ENCODE results near the gene NELFE. TPM values are rescaled to one million over a fixed set of nuclear protein-coding genes. Genes with fewer than 3 reads are reported as not detected.

NELFE gene
- total RNA-seq, 1 experiment from 2014 or later = 68.3 TPM

DNA sequence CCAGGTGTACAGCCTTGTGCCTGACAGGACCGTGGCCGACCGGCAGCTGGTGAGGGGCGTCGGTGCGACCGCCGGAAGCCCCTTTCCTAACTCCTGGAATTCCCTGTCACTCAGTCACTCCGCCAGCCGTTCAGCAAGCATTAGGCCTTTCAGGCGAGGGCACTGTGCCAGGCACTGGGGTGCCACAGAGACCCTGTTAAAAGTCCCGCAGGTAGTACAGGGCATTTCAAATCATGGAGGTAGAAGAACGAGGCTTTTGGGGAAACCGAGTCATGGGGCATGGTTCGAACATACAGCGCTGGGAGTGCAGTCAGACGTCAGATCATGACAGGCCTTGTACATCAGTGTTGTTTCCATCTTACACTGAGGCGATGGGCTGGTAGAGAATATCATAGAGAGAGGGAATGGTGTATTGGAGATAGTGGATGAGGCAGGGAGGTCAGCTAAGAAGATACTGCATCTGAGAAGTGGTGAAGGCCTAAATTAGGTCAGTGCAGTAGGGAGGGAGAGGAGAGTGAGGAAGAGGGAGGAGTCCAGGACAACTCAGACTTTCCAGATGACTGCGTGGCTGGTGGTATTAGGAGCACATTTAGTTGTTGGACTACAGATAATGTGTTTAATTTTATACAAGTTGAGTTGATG, 14.1 kb upstream of the NELFE start:
- no peak overlapping the region for H2AFZ ChIP-seq (ENCODE audit: low read depth, low read length, poor library complexity, severe bottlenecking)
- DNase-seq (ENCODE audit: low read depth, low spot score) (no peak), ATAC-seq (no peak)
- ChIA-PET CTCF (interaction anchor here (1.6 kb wide), 1 partner anchor 20 kb away, joined by 7 read pairs; no protein-coding TSS in a partner anchor), RAD21 (ENCODE audit: low non-redundant PET in 1 of 2, low total read pairs in 2 of 2, uncharacterized antibody in 2 of 2, unreplicated experiment in 2 of 2) (no interaction called here), POLR2A (interaction anchor here (0.9 to 2.4 kb wide), 2 partner anchors 14 to 137 kb away, joined by 6 to 9 read pairs; partner anchors contain the start of genes NELFE and SKIC2)
- H3K4me3 ChIP-seq (replicated peaks in 1 of 2; ENCODE audit: low read depth in 1 of 2, low read length in 2 of 2) = peak overlapping the region; percentile 70 to 93
- H3K9me2 ChIP-seq (ENCODE audit: insufficient read depth) = no peaks in the 10 kb centered on the region
- peaks cover 7 to 25% of the 10 kb centered on the region in 2 experiments; a peak in 3 of 4 replicates for H3K4me1 ChIP-seq (ENCODE audit: control insufficient read depth in 1 of 2, insufficient read depth in 2 of 2, low read length in 2 of 2)
- H3K36me3 ChIP-seq (ENCODE audit: control insufficient read depth in 1 of 2, insufficient read depth in 2 of 2, low read length in 2 of 2) = peaks cover 3 to 16% of the 10 kb centered on the region in 2 experiments; a peak in 3 of 4 replicates
- peaks cover 34% of the 10 kb centered on the region for H3K79me2 ChIP-seq (ENCODE audit: insufficient read depth, low read length)
- H3K4me2 ChIP-seq (ENCODE audit: low read length) = peak overlapping the region; percentile 98
- peak overlapping the region; percentile 92 for H3K9ac ChIP-seq (ENCODE audit: low read length)
- no peaks in the 10 kb centered on the region for H3K27me3 ChIP-seq (ENCODE audit: insufficient read depth, low read length)
- intact Hi-C loops (cut with micrococcal nuclease) = loop anchor here (1.0 kb wide), 1 partner anchor 14 kb away; the partner anchor contains the start of gene SKIC2
- H3K27ac ChIP-seq (ENCODE audit: low read depth, low read length) = peak overlapping the region; percentile 86
- no peaks in the 10 kb centered on the region for H3K9me3 ChIP-seq (ENCODE audit: control insufficient read depth in 1 of 2, insufficient read depth in 1 of 2, low read depth in 1 of 2, low read length in 2 of 2)
- no peaks in the 10 kb centered on the region for H4K20me1 ChIP-seq (ENCODE audit: insufficient read depth)
- TF ChIP-seq SP1 (IDR thresholded peaks at IDR 0.05; ENCODE audit: low read depth) (no peak), SIN3A (IDR thresholded peaks at IDR 0.05; ENCODE audit: low read depth) (0 out of 2 replicates have a peak, but pooled peaks have one; percentile 44), EZH2 (IDR thresholded peaks at IDR 0.05) (no peak)
- BruUV-seq (replicated peaks) = TSS peak; percentile 77

DNA sequence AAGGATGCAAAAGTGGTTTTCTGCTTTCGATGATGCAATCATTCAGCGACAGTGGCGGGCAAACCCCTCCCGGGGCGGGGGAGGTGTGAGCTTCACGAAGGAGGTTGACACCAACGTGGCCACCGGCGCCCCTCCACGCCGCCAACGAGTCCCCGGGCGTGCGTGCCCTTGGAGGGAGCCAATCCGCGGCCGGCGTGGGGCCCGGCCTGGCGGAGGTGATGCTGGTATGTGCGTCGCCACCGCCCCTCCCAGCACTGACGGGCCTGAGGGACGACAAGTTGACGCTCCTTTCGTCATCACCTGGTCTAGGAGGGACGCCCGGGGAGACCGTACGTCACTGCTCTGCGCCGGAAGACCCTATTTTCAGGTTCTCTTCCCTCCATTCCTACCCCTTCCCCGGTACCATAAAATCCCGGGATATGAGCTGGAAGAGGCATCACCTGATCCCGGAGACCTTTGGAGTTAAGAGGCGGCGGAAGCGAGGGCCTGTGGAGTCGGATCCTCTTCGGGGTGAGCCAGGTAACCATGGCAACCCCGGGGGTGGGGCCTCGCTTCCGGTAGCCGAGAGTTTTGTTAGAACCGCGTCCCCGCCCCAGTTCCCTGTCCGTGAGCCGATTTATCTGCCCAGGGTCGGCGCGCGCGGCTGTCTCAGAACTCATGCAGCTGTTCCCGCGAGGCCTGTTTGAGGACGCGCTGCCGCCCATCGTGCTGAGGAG, 13.4 kb upstream of the NELFE start, which contains the start of gene DXO:
Gene DXO (minus strand): TSS at position 146 of the 716 bp plus-strand sequence. CDS start 463 bp downstream, outside the sequence.
- H3K4me3 ChIP-seq (replicated peaks in 1 of 2; ENCODE audit: low read depth in 1 of 2, low read length in 2 of 2) = peak within 1 kb of the TSS; percentile 70 to 93
- intact Hi-C loops (cut with micrococcal nuclease) = loop anchor here (1.0 kb wide), 1 partner anchor 13 kb away; the partner anchor contains the start of gene SKIC2
- no peaks in the 10 kb centered on the region for H3K9me3 ChIP-seq (ENCODE audit: control insufficient read depth in 1 of 2, insufficient read depth in 1 of 2, low read depth in 1 of 2, low read length in 2 of 2)
- CTCF ChIA-PET = interaction anchor here (1.6 kb wide), 1 partner anchor 20 kb away, joined by 7 read pairs; no protein-coding TSS in a partner anchor
- no TSS peak for BruUV-seq (replicated peaks)
- RAD21 ChIA-PET (ENCODE audit: low non-redundant PET in 1 of 2, low total read pairs in 2 of 2, uncharacterized antibody in 2 of 2, unreplicated experiment in 2 of 2) = interaction anchor here in 1 of 2 experiments (1.1 kb wide), 1 partner anchor 14 kb away, joined by 4 read pairs; the partner anchor contains the start of genes NELFE and SKIC2
- peak within 1 kb of the TSS; percentile 92 for H3K9ac ChIP-seq (ENCODE audit: low read length)
- H3K9me2 ChIP-seq (ENCODE audit: insufficient read depth) = no peaks in the 10 kb centered on the region
- H4K20me1 ChIP-seq (ENCODE audit: insufficient read depth) = no peaks in the 10 kb centered on the region
- H2AFZ ChIP-seq (ENCODE audit: low read depth, low read length, poor library complexity, severe bottlenecking) = no peak within 1 kb of the TSS
- H3K4me1 ChIP-seq (ENCODE audit: control insufficient read depth in 1 of 2, insufficient read depth in 2 of 2, low read length in 2 of 2) = peaks cover 7 to 25% of the 10 kb centered on the region in 2 experiments; a peak in 3 of 4 replicates
- peak within 1 kb of the TSS; percentile 86 for H3K27ac ChIP-seq (ENCODE audit: low read depth, low read length)
- peaks cover 34% of the 10 kb centered on the region for H3K79me2 ChIP-seq (ENCODE audit: insufficient read depth, low read length)
- ATAC-seq (peak; percentile 91), DNase-seq (ENCODE audit: low read depth, low spot score) (peak; percentile 98)
- peaks cover 5 to 22% of the 10 kb centered on the region in 2 experiments; a peak in 3 of 4 replicates for H3K36me3 ChIP-seq (ENCODE audit: control insufficient read depth in 1 of 2, insufficient read depth in 2 of 2, low read length in 2 of 2)
- H3K27me3 ChIP-seq (ENCODE audit: insufficient read depth, low read length) = no peaks in the 10 kb centered on the region
- POLR2A ChIA-PET = interaction anchor here (0.7 to 2.4 kb wide), 7 partner anchors 9 to 223 kb away, joined by 3 to 9 read pairs (median 6); partner anchors contain the start of genes HSPA1B, NELFE, NEU1 and SKIC2
- H3K4me2 ChIP-seq (ENCODE audit: low read length) = peak within 1 kb of the TSS; percentile 98
- TF ChIP-seq CBX3 (IDR thresholded peaks at IDR 0.05; ENCODE audit: low read depth) = no peak
- no peak for TF ChIP-seq EZH2 (IDR thresholded peaks at IDR 0.05)
- TF ChIP-seq JUND (IDR thresholded peaks at IDR 0.05) = no peak
- TF ChIP-seq ZNF274 (IDR thresholded peaks at IDR 0.05; ENCODE audit: low read depth, low read length) = no peak
- TF ChIP-seq RAD21 (IDR thresholded peaks at IDR 0.05; ENCODE audit: low read depth) = no peak
- TF ChIP-seq, protein P1, sequence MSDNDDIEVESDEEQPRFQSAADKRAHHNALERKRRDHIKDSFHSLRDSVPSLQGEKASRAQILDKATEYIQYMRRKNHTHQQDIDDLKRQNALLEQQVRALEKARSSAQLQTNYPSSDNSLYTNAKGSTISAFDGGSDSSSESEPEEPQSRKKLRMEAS (IDR thresholded peaks at IDR 0.05) = peak; percentile 89
- TF ChIP-seq, protein P2, sequence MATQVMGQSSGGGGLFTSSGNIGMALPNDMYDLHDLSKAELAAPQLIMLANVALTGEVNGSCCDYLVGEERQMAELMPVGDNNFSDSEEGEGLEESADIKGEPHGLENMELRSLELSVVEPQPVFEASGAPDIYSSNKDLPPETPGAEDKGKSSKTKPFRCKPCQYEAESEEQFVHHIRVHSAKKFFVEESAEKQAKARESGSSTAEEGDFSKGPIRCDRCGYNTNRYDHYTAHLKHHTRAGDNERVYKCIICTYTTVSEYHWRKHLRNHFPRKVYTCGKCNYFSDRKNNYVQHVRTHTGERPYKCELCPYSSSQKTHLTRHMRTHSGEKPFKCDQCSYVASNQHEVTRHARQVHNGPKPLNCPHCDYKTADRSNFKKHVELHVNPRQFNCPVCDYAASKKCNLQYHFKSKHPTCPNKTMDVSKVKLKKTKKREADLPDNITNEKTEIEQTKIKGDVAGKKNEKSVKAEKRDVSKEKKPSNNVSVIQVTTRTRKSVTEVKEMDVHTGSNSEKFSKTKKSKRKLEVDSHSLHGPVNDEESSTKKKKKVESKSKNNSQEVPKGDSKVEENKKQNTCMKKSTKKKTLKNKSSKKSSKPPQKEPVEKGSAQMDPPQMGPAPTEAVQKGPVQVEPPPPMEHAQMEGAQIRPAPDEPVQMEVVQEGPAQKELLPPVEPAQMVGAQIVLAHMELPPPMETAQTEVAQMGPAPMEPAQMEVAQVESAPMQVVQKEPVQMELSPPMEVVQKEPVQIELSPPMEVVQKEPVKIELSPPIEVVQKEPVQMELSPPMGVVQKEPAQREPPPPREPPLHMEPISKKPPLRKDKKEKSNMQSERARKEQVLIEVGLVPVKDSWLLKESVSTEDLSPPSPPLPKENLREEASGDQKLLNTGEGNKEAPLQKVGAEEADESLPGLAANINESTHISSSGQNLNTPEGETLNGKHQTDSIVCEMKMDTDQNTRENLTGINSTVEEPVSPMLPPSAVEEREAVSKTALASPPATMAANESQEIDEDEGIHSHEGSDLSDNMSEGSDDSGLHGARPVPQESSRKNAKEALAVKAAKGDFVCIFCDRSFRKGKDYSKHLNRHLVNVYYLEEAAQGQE (IDR thresholded peaks at IDR 0.05; ENCODE audit: low read depth) = no peak
- TF ChIP-seq, protein P3, sequence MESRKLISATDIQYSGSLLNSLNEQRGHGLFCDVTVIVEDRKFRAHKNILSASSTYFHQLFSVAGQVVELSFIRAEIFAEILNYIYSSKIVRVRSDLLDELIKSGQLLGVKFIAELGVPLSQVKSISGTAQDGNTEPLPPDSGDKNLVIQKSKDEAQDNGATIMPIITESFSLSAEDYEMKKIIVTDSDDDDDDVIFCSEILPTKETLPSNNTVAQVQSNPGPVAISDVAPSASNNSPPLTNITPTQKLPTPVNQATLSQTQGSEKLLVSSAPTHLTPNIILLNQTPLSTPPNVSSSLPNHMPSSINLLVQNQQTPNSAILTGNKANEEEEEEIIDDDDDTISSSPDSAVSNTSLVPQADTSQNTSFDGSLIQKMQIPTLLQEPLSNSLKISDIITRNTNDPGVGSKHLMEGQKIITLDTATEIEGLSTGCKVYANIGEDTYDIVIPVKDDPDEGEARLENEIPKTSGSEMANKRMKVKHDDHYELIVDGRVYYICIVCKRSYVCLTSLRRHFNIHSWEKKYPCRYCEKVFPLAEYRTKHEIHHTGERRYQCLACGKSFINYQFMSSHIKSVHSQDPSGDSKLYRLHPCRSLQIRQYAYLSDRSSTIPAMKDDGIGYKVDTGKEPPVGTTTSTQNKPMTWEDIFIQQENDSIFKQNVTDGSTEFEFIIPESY (IDR thresholded peaks at IDR 0.05; ENCODE audit: extremely low read depth, insufficient replicate concordance, low read length) = no peak
- no peak for TF ChIP-seq EZH2phosphoT487 (IDR thresholded peaks at IDR 0.05; ENCODE audit: borderline replicate concordance)
